AG08395 (cell line): ENCODE results near the gene RNF114.
"Not testable (repeated sequence)": the region's sequence is repeated elsewhere in the genome, so short reads cannot be mapped to it uniquely, and the experiment has no call there.

Experiments used
- DNase-seq: peaks from one replicate; pipeline ENCODE4 v3.0.0; 2012; ENCODE audit warnings: mixed read lengths, low spot score

Gene RNF114, protein sequence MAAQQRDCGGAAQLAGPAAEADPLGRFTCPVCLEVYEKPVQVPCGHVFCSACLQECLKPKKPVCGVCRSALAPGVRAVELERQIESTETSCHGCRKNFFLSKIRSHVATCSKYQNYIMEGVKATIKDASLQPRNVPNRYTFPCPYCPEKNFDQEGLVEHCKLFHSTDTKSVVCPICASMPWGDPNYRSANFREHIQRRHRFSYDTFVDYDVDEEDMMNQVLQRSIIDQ

DNA sequence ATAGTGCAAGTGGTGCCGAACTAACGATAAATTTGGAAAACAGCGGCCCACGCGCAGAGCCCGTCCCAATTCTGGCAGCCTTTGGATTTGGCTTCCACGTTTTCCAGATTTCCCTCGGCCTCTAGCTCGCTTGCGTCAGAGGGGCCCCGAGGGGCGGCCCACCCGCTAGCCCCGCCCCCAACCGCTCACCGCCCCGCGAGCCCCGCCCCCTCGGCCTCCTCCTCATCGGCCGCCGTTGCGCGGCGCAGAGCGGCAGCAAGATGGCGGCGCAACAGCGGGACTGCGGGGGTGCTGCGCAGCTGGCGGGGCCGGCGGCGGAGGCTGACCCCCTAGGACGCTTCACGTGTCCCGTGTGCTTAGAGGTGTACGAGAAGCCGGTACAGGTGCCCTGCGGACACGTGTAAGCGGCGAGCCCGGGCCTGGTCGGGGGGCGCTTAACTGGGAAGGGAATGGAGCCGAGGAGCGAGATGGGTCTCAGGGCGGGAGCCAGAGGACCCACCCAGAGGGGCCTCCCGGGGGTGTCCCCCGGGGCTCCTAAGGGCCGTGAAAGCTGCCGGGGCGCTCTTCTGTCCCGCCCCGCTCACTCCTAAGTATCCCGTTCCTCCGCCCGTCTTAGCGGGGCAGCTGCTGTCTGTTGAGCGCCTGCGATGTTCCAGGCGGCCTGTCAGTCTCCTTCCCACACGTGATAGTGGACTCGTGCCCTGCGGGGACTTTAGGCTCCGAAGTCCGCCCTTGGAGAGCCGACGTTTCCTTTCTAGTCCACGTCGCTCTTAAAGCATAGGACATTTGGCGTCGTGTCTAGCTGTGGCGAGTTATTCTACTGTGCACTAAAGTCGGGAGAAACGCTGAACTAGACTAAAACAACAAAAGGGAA, at the start of gene RNF114:
TSS of gene RNF114 (plus strand) at position 245 of the 874 bp plus-strand sequence. CDS start at position 261, 16 bp downstream.
- peak; percentile 99 for DNase-seq

DNA sequence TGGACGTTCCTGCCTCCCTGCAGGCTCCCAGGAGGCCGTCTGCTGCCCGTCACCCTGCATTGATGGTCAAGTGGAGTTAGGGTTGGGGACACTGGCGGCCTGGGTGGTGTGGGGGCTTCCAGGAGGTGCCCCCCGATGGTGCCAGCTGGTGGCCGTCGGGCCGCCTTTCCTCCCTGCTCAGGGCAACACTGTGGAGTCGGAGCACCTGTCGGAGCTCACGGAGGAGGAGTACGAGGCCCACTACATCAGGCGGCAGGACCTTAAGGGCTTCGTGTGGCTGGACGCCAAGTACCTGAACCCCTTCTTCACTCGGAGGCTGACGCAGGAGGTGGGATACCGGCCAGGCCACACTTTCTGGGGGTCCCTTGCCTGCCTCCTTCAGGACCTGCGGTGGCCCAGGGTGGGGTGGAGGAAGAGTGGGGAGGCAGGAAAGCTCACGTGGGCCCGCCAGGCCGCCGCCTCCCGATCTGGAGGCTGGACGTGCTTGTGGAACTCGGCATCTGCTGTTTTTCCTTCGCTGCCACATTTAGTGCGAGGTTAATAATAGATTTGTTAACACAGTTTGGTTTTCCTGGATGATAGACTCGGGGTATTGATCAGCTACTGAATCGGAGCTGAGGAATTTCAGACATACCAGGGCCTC, 49.5 kb upstream of the RNF114 start:
- no peak for DNase-seq

DNA sequence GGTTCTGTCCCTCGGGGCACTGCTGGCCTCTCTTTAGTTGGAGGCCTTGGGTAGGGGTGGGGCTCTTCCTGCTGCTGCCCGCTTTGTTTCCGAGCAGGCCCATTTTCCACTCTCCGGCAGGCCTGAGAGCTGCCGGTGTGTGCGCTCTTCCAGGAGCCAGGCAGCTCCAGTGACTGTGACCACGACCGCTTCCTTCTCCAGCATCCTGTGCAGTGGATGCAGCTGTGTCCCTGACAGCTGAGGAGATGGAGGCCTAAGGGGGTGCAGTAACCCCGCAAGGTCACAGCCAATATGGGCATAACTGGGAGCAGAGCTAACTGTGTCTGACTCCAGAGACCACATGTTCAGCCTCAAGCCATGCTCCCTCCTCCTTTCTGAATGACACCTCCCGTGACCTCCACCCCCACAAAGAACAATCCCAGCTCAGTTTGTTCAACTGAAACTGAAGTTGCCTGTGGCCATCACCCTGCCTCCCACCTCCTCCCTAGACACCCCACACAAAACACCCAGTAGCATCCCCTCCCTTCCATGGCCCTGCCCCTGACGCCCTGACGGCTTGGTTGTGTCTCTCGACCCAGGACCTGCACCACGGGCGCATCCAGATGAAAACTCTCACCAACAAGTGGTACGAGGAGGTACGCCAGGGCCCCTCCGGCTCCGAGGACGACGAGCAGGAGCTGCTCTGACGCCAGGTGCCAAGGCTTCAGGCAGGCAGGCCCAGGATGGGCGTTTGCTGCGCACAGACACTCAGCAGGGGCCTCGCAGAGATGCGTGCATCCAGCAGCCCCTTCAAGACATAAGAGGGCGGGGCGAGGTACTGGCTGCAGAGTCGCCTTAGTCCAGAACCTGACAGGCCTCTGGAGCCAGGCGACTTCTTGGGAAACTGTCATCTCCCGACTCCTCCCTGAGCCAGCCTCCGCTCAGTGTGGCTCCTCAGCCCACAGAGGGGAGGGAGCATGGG, 48.7 kb upstream of the RNF114 start:
- DNase-seq: peak; percentile 24

DNA sequence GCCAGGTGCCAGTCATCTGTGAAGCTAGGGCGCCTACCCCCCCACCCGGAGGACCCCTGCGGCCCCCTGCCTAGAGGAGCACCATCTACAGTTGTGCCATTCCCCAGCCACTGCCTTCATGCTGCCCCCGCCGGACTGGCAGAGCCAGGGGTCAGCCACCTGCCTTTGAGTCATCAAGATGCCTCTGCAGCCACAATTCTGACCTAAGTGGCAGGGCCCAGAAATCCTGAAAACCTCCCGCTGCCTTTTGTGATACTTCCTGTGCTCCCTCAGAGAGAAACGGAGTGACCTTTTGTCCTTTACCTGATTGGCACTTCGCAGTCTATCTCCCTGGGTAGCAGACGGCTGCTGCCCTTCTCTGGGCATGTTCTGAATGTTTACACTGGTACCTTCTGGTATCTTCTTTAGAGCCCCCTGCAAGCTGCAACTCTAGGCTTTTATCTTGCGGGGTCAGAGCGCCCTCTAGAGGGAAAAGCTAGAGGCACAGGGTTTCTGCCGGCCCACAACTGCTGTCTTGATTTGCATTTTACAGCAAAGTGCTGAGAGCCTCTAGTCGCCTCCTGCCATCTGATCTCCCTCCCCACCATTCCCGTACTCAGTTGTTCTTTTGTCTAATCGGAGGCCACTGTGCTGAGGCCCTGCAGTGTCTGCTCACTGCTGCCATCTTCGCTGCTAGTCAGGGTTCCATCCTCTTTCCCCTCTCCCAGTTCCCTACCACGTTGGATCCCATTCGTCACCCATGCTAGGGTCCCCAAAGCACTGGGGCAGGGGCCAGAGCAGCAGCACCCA, 47.8 kb upstream of the RNF114 start:
- peak; percentile 69 for DNase-seq

DNA sequence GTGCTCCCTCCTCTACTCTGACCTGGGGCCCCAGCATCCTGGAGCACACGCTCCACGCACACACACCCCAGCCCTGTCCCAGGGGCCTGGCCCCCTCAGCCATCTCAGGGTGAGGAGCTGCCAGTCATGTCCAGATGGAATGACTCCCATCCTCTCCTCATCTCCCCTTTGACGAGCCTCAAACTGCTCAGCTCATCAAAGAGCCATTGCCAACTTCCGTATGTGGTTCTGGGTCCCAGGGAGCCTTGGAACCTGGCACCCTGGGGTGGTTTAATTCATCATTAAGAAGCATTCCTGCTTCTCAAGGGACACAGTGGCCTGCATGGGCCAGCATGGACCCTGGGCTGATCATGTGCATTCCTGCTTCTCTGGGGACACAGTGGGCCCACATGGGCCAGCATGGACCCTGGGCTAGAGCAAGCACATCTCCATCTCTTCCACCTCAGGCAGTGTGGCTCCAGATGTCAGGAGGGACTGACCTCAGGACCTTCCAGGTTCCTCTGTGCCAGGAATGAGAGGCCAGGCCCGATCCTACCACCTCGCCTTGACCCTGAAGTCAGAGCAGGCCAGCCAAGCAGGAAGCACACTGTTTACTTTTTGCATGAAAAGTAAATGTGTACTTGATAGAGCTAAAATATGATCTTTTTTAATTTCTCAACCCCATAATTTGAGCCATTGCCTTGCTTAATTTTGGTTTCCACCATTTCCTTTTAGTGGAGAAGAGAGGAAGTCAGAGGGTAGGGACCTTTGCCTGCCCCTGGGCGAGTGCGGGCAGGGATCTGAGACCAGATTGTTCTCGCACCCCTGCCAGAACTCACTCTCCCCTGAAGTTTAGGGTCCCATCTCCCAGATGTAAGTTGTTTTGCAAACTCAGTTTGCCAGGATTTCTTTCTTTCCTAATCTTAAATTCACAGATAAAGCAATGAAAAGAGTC, 46.9 kb upstream of the RNF114 start:
- DNase-seq: no peak

DNA sequence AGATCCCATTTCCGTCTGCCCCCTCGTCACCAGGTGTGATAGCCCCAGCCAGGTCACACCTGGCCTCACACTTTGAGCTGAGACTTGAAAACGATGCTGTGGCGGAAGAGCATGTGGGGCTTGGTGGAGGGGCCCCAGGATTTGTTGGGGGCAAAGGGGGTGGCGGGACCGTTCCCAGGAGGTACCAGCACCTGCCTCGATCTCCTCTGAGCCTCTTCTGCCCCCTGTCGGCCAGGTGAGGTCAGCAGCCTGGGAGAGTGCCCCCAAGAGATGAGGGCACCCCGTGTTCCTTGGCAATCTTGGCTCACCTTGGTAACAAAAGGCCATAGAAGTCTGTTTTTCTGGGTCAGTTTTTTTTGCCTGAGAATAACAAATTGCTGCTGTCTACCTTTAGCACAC, 46.3 kb upstream of the RNF114 start:
- DNase-seq: no peak

DNA sequence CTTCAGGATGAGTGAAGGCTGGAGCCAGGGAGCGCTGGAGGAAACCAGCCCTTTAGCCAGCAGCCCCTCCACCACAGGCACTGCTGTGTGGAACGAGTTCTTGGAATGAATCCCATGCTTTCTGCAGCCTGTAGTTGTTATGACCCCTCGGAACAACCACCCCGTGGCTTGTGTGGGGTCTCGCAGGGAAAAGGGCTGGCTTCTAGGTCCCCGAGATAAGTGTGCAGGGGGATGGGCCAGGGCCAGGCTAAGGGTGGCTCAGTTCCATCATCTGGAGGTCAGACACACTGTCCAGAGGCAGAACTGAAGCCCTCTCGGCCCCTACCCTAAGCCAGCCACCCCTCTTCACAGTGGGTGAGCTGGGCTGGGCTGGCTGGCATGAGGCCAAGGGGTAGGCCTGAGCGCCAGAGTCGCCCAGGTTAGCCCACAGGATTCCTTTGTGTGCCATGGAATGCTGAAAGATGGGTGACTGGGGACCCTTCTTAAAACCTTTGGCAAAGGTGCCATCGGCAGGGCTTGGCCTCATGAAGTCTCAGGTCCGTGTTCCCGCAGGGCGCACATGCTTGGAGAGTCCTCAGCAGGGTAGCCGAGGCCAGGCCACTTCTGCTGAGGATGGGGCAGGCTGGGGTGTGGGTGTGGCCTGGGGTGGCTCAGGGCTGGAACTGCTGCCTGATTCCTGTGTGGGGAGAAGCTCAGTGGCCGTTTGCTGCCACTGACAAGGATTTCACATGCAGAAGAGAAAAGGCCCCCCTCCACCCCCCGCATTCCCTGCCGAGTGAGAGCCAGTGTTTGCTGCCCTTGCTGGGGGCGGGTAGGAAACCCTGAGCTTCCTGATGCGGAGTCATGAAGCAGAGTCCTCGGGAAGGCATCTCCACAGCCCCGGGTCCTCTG, 45.5 kb upstream of the RNF114 start:
- no peak for DNase-seq

DNA sequence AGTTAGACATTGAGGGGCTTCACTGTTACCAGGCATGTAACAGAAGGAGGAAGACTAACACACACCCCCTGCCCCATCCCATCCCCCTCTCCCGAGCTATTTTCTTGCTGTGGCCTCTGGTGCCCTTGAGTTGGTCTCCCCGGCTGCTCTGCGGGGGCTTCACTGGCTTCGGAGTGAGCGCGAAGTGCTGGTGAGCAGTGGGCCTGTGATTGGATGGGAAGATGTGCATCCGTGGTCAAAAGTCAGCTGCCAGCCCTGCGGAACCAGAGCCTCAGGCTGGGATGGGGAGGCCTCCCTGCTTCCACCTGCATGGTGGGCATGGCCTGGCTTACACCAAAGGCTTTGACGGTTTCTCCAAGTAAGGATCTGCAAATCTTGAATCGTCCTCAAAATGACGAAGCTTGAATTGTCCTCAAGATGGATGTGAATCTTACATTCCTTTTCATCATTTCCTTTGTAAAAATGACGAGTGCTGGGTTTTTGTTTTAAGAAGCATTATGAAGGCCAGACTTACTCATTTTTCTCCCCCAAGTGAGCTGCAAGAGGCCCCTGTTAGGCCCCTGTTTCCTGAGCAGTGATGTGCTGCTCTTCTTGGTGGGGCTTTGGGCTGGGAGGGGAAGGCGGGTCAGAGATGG, 44.6 kb upstream of the RNF114 start:
- DNase-seq: no peak

DNA sequence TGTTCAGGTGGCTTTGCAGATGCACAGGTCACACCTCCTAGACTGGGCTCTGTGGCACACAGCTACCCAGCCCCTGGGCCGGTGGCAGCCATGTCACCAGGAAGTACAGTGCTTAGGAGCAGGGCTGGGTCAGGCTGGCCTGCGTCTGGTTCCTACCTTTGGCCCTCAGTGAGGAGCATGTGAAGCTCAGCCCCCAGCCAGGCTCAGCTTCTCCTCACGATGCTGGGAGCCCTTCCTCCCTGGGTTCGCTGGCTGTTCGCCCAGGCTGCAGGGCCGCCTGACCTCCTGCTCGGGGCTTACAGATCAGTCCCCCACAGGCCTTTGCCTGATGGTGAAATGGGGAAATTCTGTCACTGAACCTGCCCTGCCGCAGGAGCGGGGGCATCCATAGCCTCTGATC, 43.9 kb upstream of the RNF114 start:
- DNase-seq: no peak

DNA sequence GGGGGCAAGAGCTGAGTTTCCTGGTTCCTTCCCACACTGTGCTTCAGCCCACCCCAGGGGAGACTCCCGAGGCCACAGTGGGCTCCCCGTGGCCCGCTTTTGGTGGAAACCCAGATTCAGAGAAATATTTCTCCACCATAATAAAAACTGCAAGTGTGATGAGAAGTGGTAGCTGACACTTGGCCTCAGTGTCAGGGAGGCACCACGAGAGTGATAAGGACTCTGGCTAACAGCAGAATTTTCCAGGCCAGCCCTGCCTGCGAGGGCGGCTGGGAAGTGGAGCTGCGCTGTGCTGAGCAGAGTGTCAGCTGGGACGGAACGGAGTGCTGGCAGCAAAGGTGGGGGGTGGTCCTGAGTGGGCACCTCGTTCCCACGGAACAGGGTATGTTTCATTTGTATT, 43.4 kb upstream of the RNF114 start:
- no peak for DNase-seq

DNA sequence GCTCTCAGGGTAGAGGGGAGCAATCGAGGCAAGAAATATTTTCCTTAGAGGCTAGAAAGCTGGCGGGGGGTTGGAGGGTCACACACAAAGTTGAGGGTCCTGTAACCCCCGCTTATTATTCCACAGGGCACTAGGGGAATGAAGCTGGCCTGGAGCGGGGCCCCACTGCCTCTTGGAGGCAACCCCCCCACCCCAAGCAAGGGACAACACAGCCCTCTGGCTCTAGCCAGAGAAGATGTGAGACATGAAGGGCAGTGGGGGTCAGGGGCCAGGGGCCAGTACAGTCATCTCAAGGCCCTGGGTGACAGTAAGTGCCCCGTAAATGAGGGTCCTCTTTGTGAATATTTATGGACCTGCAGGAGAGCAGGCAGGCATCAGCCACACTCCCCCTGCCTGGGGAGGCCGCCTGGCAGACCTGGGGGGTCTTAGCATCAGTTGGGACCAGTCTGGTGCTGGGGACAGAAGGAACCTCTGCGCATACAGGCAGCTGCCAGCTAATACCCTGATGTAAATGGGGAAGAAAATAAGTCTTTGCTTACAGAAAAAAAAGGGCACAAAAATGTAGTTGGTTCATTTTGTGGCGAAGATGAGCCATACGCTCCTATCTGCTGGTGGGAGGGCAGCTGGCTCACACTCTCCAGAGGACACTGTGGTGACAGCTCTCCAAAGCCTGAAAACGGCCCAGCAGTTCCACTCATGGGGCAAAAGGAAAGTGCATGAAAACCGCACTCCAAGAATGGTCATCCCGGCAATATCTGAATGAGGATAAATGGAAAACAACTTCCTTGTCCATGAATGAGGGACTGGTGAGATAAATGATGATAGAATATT, 42.7 kb upstream of the RNF114 start:
- DNase-seq: peak; percentile 83

DNA sequence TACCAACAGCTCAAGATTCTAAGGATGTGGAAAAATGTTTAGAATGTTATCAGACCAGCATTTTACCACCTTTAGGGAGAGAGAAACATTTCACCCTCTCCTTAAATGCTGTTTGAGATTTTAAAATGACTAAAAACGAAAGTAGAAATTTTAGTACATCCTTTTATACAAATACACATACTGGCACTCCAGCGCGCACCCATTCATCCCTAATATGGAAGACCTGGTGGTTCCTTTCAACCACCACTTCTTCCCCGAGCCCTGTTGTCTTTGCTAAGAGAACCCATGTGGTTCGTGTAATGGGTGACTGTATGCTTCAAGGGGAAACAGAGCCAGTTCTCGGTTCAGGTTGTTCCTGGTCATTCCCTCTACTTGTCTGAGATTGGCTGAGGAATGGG, 42.1 kb upstream of the RNF114 start:
- DNase-seq: no peak

DNA sequence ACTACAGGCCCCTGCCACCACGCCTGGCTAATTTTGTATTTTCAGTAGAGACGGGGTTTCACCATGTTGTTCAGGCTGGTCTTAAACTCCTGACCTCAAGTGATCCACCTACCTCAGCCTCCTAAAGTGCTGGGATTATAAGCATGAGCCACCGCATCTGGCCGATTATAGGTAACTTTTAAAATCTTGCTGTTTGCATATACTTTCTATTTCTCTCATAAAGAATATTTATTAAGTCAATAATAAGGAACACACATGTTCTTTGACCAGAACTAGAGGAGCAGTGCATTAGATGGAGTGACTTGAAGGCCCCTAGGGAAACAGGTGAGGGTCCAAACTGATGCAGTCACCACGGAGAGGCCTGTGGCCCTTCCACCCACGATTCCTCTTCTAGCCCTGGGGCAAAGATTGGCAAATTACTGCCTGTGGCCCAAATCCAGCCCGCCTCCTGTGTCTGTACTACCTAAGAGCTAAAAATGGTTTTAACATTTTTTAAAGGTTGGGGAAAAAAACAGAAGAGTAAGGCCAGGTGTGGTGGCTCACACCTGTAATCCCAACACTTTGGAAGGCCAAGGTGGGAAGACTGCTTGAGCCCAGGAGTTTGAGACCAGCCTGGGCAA, 40.6 kb upstream of the RNF114 start:
- DNase-seq: not testable (repeated sequence)

DNA sequence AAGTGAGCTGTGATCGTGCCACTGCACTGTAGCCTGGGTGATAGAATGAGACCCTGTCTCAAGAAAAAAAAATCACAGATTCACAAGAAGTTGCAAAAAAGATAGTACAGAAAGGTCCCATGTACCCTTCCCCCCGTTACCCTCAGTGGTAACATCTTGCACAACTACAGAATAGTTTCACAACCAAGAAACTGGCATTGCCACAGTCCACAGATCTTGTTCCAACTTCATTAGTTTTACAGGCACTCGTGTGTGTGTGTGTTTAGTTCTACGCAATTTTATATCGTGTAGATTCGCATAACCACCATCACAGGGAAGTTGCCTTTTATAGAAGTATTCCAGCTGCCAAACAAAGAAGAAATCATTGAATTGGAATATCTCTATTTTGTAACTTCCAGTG, 40.0 kb upstream of the RNF114 start:
- no peak for DNase-seq

DNA sequence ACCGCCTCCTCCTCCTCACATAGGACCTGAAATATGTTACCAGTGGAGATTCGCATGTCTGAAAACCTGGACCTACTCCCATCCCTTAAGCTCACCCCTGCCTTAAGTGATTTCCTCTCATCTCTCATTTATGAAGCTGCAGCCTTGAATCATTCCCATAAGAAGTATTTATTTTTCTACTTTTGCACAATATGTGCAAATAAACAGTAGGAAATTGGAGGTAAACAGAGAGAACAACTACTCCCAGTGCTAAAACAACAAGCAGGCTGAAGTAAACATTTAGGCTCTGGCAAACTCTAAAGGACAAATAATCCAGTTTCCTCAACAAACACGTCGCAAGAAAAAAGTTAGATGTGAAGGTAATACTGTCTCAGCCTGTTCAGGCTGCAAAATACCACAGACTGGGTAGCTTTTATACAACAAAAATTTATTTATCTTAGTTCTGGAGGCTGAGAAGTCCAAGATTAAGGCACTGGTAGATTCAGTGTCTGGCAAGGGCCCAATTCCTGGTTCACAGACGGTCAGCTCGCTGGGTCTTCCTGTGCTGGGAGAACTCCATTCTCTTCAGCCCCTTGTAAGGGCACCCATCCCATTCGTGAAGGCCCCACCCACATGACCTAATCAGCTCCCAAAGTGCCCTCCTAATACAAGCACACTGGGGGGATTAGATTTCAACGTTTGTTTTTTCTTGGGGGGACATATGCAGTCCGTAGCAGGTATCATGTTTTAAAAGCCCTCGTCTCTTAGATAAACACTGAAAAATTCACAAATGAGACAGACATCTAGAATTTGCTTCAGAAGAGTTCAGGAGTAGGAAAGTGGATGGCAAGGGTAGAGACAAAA, 36.4 kb upstream of the RNF114 start:
- DNase-seq: no peak

DNA sequence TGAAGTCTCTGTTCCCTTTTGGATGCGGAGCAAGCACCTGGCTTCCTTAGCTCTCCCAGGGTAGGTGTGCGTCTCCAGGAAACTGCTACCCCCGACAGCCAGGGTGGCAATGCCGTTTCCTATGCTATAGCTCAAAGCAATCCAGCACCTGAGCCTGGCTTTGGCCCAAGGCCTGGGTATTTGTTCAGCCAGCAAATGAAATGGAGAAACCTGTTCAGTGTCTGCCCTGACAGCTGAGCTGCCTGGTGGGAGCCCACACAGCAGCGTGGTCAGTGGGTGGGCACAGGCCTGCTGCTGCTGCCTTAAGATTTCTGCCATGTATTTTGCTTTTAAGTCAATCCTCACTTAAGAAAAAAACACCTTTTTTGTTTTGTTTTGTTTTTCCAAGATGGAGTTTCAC, 34.6 kb upstream of the RNF114 start:
- DNase-seq: no peak
